MM.1S (cell line): ENCODE results near the gene CPSF3.

Source experiments
- CTCF ChIP-seq: fragments of 300-600 bp; sonication (generic); IDR thresholded peaks from 2 replicates; pipeline ENCODE4 v1.5.1; 2016; ENCODE audit warnings: antibody characterized with exemption, low read length, mixed read lengths
- EZH2 ChIP-seq: fragments of 300-600 bp; sonication (generic); optimal IDR thresholded peaks from 2 replicates; pipeline ENCODE3; 2017; ENCODE audit warnings: low read depth, mild to moderate bottlenecking, antibody characterized with exemption, low read length, mixed read lengths

- no peak for TF ChIP-seq CTCF
- TF ChIP-seq EZH2: no peak
Observed at GRCh38 chr2:9390991-9391390, 32.5 kb upstream of the CPSF3 start.
